ENCODE data around the gene MYH10. TPM values are rescaled to one million over a fixed set of nuclear protein-coding genes. Genes with fewer than 3 reads are reported as not detected.
A peak's percentile ranks its signal among the peaks of the same experiment; 100 is the strongest.

The MYH10 gene
- total RNA-seq, 2 donors from 2014 or later, result 251 to 257 TPM

GRCh38 chr17:8651013-8651412, 20.5 kb upstream of the MYH10 start:
- Mint-ChIP-seq H3K27ac (no peak overlapping the region), H3K9me3 (no peaks in the 10 kb centered on the region), H3K4me1 (peaks cover 3% of the 10 kb centered on the region), H3K4me3 (no peak overlapping the region), H3K36me3 (ENCODE audit: low read depth) (no peaks in the 10 kb centered on the region), H3K27me3 (ENCODE audit: insufficient read depth) (peaks cover 3% of the 10 kb centered on the region)
- H3K9ac ChIP-seq (ENCODE audit: extremely low read depth, low read length, poor library complexity, severe bottlenecking), result no peak overlapping the region
- TF ChIP-seq, protein P1, sequence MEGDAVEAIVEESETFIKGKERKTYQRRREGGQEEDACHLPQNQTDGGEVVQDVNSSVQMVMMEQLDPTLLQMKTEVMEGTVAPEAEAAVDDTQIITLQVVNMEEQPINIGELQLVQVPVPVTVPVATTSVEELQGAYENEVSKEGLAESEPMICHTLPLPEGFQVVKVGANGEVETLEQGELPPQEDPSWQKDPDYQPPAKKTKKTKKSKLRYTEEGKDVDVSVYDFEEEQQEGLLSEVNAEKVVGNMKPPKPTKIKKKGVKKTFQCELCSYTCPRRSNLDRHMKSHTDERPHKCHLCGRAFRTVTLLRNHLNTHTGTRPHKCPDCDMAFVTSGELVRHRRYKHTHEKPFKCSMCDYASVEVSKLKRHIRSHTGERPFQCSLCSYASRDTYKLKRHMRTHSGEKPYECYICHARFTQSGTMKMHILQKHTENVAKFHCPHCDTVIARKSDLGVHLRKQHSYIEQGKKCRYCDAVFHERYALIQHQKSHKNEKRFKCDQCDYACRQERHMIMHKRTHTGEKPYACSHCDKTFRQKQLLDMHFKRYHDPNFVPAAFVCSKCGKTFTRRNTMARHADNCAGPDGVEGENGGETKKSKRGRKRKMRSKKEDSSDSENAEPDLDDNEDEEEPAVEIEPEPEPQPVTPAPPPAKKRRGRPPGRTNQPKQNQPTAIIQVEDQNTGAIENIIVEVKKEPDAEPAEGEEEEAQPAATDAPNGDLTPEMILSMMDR (conservative IDR thresholded peaks at IDR 0.05), result peak; percentile 23
- no peak overlapping the region for H3K4me3 ChIP-seq (ENCODE audit: low read length)
- H3K9me3 ChIP-seq (ENCODE audit: control insufficient read depth, low read length), result no peaks in the 10 kb centered on the region
- H3K27ac ChIP-seq (ENCODE audit: low read depth, low read length), result no peak overlapping the region
- 86 to 88% methylated on average over 2 to 4 of the region's 4 CpGs for WGBS, 2 experiments (ENCODE audit: insufficient coverage in 1 of 2, insufficient read length in 1 of 2)
- no peaks in the 10 kb centered on the region for H3K4me1 ChIP-seq (ENCODE audit: control insufficient read depth, insufficient read depth, low read length)
- no peaks in the 10 kb centered on the region for H3K36me3 ChIP-seq (ENCODE audit: control insufficient read depth, insufficient read depth, low read length)
- no peak for DNase-seq
- no peaks in the 10 kb centered on the region for H3K27me3 ChIP-seq (ENCODE audit: control insufficient read depth, insufficient read depth, low read length, poor library complexity, severe bottlenecking)

DNA sequence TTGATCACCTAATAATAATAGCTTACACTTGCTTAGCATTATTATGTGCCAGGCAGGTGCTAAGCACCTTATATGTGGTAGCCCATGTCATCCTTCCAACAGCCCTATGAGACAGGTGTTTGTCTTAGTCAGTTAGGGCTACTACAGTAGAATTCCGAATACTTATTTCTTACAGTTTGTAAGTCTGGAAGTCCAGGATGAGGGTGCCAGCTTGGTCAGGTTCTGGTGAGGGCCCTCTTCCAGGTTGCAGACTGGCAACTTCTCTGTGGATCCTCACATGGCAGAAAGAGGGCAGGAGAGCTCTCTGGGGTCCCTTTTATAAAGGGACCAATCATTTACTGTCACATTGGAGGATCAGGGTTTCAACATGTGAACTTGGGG, 19.6 kb upstream of the MYH10 start:
- no peak for DNase-seq
- Histone ChIP-seq H3K9me3 (ENCODE audit: control insufficient read depth, low read length) (no peaks in the 10 kb centered on the region), H3K27me3 (ENCODE audit: control insufficient read depth, insufficient read depth, low read length, poor library complexity, severe bottlenecking) (no peaks in the 10 kb centered on the region), H3K9ac (ENCODE audit: extremely low read depth, low read length, poor library complexity, severe bottlenecking) (no peak overlapping the region), H3K4me3 (ENCODE audit: low read length) (no peak overlapping the region), H3K4me1 (ENCODE audit: control insufficient read depth, insufficient read depth, low read length) (no peaks in the 10 kb centered on the region), H3K36me3 (ENCODE audit: control insufficient read depth, insufficient read depth, low read length) (no peaks in the 10 kb centered on the region), H3K27ac (ENCODE audit: low read depth, low read length) (no peak overlapping the region)
- peaks cover 6% of the 10 kb centered on the region for H3K27me3 Mint-ChIP-seq (ENCODE audit: insufficient read depth)
- no peak overlapping the region for H3K27ac Mint-ChIP-seq
- H3K4me3 Mint-ChIP-seq, result no peak overlapping the region
- WGBS, 2 experiments (ENCODE audit: insufficient coverage in 1 of 2, insufficient read length in 1 of 2), result 94% methylated on average over 1 of the region's 1 CpG; no CpG with 5 or more reads in 1 of the 2 experiments
- no peaks in the 10 kb centered on the region for H3K36me3 Mint-ChIP-seq (ENCODE audit: low read depth)
- peaks cover 3% of the 10 kb centered on the region for H3K4me1 Mint-ChIP-seq
- TF ChIP-seq, protein P1 (conservative IDR thresholded peaks at IDR 0.05), result no peak
- H3K9me3 Mint-ChIP-seq, result no peaks in the 10 kb centered on the region

GRCh38 chr17:8649157-8650118, 18.9 kb upstream of the MYH10 start:
- no peak overlapping the region for H3K4me3 Mint-ChIP-seq
- Histone ChIP-seq H3K9me3 (ENCODE audit: control insufficient read depth, low read length) (no peaks in the 10 kb centered on the region), H3K36me3 (ENCODE audit: control insufficient read depth, insufficient read depth, low read length) (no peaks in the 10 kb centered on the region), H3K4me3 (ENCODE audit: low read length) (no peak overlapping the region), H3K27ac (ENCODE audit: low read depth, low read length) (no peak overlapping the region), H3K4me1 (ENCODE audit: control insufficient read depth, insufficient read depth, low read length) (no peaks in the 10 kb centered on the region), H3K27me3 (ENCODE audit: control insufficient read depth, insufficient read depth, low read length, poor library complexity, severe bottlenecking) (no peaks in the 10 kb centered on the region), H3K9ac (ENCODE audit: extremely low read depth, low read length, poor library complexity, severe bottlenecking) (no peak overlapping the region)
- no peak for DNase-seq
- peaks cover 3% of the 10 kb centered on the region for H3K4me1 Mint-ChIP-seq
- H3K9me3 Mint-ChIP-seq, result no peaks in the 10 kb centered on the region
- 96 to 97% methylated on average over 12 to 17 of the region's 17 CpGs for WGBS, 2 experiments (ENCODE audit: insufficient coverage in 1 of 2, insufficient read length in 1 of 2)
- no peak overlapping the region for H3K27ac Mint-ChIP-seq
- TF ChIP-seq, protein P1 (conservative IDR thresholded peaks at IDR 0.05), result no peak
- peaks cover 6% of the 10 kb centered on the region for H3K27me3 Mint-ChIP-seq (ENCODE audit: insufficient read depth)
- no peaks in the 10 kb centered on the region for H3K36me3 Mint-ChIP-seq (ENCODE audit: low read depth)
